H9 (cell line): ENCODE data around the gene NUDT22. TPM values are rescaled to one million over a fixed set of nuclear protein-coding genes. Genes with fewer than 3 reads are reported as not detected.
A peak's percentile ranks its signal among the peaks of the same experiment; 100 is the strongest.

Experiments
- DNase-seq: peaks from one replicate; pipeline ENCODE4 v3.0.0-alpha.2; 2017
- H2AFZ ChIP-seq: one replicate; pipeline ENCODE4 v1.6.1; 2013; ENCODE audit warnings: mild to moderate bottlenecking, low read length, control low read depth, moderate library complexity
- H2AK5ac ChIP-seq: 2 replicates; pipeline ENCODE4 v1.6.1; 2013; ENCODE audit warnings: low read length, control low read depth, mixed read lengths; ENCODE audit not compliant: insufficient read length
- H2BK120ac ChIP-seq: one replicate; pipeline ENCODE4 v1.6.1; 2013; ENCODE audit warnings: low read depth, mild to moderate bottlenecking, low read length, control low read depth, inconsistent platforms; ENCODE audit not compliant: poor library complexity, severe bottlenecking
- H2BK12ac ChIP-seq: 2 replicates; pipeline ENCODE4 v1.6.1; 2013; ENCODE audit warnings: low read length, control low read depth, mixed read lengths, low read depth; ENCODE audit not compliant: insufficient read length
- H2BK15ac ChIP-seq: 2 replicates; pipeline ENCODE4 v1.6.1; 2013; ENCODE audit warnings: low read depth, low read length, control low read depth
- H2BK20ac ChIP-seq: one replicate; pipeline ENCODE4 v1.6.1; 2013; ENCODE audit warnings: low read depth, mild to moderate bottlenecking, low read length, control low read depth, inconsistent platforms; ENCODE audit not compliant: poor library complexity, severe bottlenecking
- H2BK5ac ChIP-seq: 2 replicates; pipeline ENCODE4 v1.6.1; 2013; ENCODE audit warnings: low read length, control low read depth, mixed read lengths; ENCODE audit not compliant: insufficient read length
- H3K14ac ChIP-seq: 2 replicates; pipeline ENCODE4 v1.6.1; 2013; ENCODE audit warnings: low read length, control low read depth; ENCODE audit not compliant: insufficient read depth
- H3K18ac ChIP-seq: 2 replicates; pipeline ENCODE4 v1.6.1; 2013; ENCODE audit warnings: low read depth, mild to moderate bottlenecking, mixed read lengths, low read length, control low read depth; ENCODE audit not compliant: insufficient read length
- H3K23ac ChIP-seq: 2 replicates; pipeline ENCODE4 v1.6.1; 2013; ENCODE audit warnings: low read length, control low read depth, mixed read lengths, low read depth; ENCODE audit not compliant: insufficient read length
- H3K23me2 ChIP-seq: 2 replicates; pipeline ENCODE4 v1.6.1; 2013; ENCODE audit warnings: low read depth, mild to moderate bottlenecking, mixed read lengths, low read length, control low read depth; ENCODE audit not compliant: insufficient read length, poor library complexity, severe bottlenecking
- H3K27ac ChIP-seq: 2 replicates; pipeline ENCODE4 v1.5.1; 2013; ENCODE audit warnings: low read length, control low read depth, mixed read lengths, low read depth; ENCODE audit not compliant: insufficient read length
- H3K27me3 ChIP-seq: 2 replicates; pipeline ENCODE4 v1.6.1; 2013; ENCODE audit warnings: low read length, control low read depth, inconsistent platforms; ENCODE audit not compliant: insufficient read depth
- H3K4ac ChIP-seq: 2 replicates; pipeline ENCODE4 v1.6.1; 2013; ENCODE audit warnings: low read depth, mild to moderate bottlenecking, control low read depth, inconsistent platforms, low read length, moderate library complexity
- H3K4me1 ChIP-seq: 2 replicates; pipeline ENCODE4 v1.6.1; 2013; ENCODE audit warnings: low read length, control low read depth, inconsistent platforms; ENCODE audit not compliant: insufficient read depth
- H3K4me2 ChIP-seq: 2 replicates; pipeline ENCODE4 v1.6.1; 2013; ENCODE audit warnings: low read length, control low read depth, mixed read lengths; ENCODE audit not compliant: insufficient read length, insufficient read depth
- H3K56ac ChIP-seq: 2 replicates; pipeline ENCODE4 v1.6.1; 2013; ENCODE audit warnings: low read depth, mild to moderate bottlenecking, mixed read lengths, low read length, control low read depth; ENCODE audit not compliant: insufficient read length
- H3K79me1 ChIP-seq: 2 replicates; pipeline ENCODE4 v1.6.1; 2013; ENCODE audit warnings: low read depth, mild to moderate bottlenecking, moderate library complexity, low read length, control low read depth, inconsistent platforms; ENCODE audit not compliant: insufficient read depth, poor library complexity, severe bottlenecking
- H3K79me2 ChIP-seq: 2 replicates; pipeline ENCODE4 v1.6.1; 2013; ENCODE audit warnings: low read length, control low read depth, inconsistent platforms; ENCODE audit not compliant: insufficient read depth
- H3K9ac ChIP-seq: 2 replicates; pipeline ENCODE4 v1.6.1; 2013; ENCODE audit warnings: low read length, control low read depth, mixed read lengths; ENCODE audit not compliant: insufficient read length; ENCODE audit errors: extremely low read depth
- H3K9me3 ChIP-seq: one replicate; pipeline ENCODE4 v1.6.1; 2013; ENCODE audit warnings: low read depth, low read length, inconsistent platforms; ENCODE audit not compliant: control insufficient read depth
- H3T11ph ChIP-seq: one replicate; pipeline ENCODE4 v1.6.1; 2013; ENCODE audit warnings: mild to moderate bottlenecking, low read length, control low read depth, inconsistent platforms
- H4K20me1 ChIP-seq: one replicate; pipeline ENCODE4 v1.6.1; 2013; ENCODE audit not compliant: control insufficient read depth, insufficient read length, insufficient read depth
- H4K5ac ChIP-seq: 2 replicates; pipeline ENCODE4 v1.6.1; 2013; ENCODE audit warnings: low read depth, mild to moderate bottlenecking, mixed read lengths, low read length, control low read depth; ENCODE audit not compliant: insufficient read length
- H4K8ac ChIP-seq: replicated peaks from 2 replicates; pipeline ENCODE4 v1.6.1; 2013; ENCODE audit warnings: low read length, control low read depth, mixed read lengths, low read depth; ENCODE audit not compliant: insufficient read length
- H4K91ac ChIP-seq: 2 replicates; pipeline ENCODE4 v1.6.1; 2013; ENCODE audit warnings: low read depth, mild to moderate bottlenecking, moderate library complexity, mixed read lengths, low read length, control low read depth; ENCODE audit not compliant: insufficient read length
- H3K27ac Mint-ChIP-seq, 3 experiments: 2 replicates in 2 of 3; 3 replicates in 1 of 3; pipeline ENCODE4 v1.8.0; 2020 to 2021; ENCODE audit warnings: mixed read lengths in 3 of 3, mild to moderate bottlenecking in 1 of 3, moderate library complexity in 1 of 3
- H3K27me3 Mint-ChIP-seq: 2 replicates; pipeline ENCODE4 v1.8.0; 2021; ENCODE audit warnings: low read depth, mild to moderate bottlenecking, moderate library complexity, mixed read lengths
- H3K36me3 Mint-ChIP-seq, 3 experiments: 2 replicates in 2 of 3; 3 replicates in 1 of 3; pipeline ENCODE4 v1.8.0; 2020 to 2021; ENCODE audit warnings: low read depth in 3 of 3, mixed read lengths in 3 of 3; ENCODE audit not compliant: insufficient read depth in 1 of 3
- H3K4me1 Mint-ChIP-seq, 2 experiments: 2 replicates each; pipeline ENCODE4 v1.8.0; 2020; ENCODE audit warnings: mixed read lengths in 2 of 2
- H3K4me3 Mint-ChIP-seq, 2 experiments: 2 replicates in 1 of 2; 3 replicates in 1 of 2; pipeline ENCODE4 v1.8.0; 2020 to 2021; ENCODE audit warnings: mild to moderate bottlenecking in 2 of 2, mixed read lengths in 2 of 2, moderate library complexity in 1 of 2
- H3K9me3 Mint-ChIP-seq, 2 experiments: 2 replicates in 1 of 2; 3 replicates in 1 of 2; pipeline ENCODE4 v1.8.0; 2020; ENCODE audit warnings: mild to moderate bottlenecking in 2 of 2, mixed read lengths in 2 of 2, moderate library complexity in 1 of 2
- WGBS: extraction: QIAGEN DNeasy Blood & Tissue Kit; methylation state at CpG from one replicate; pipeline ENCODE4 v1.1.7; 2013; ENCODE audit warnings: missing lambda C conversion rate, low lambda C conversion rate, mixed read lengths; ENCODE audit not compliant: insufficient read length; ENCODE audit errors: extremely low coverage; 5-methylcytosine and 5-hydroxymethylcytosine counted together
- total RNA-seq: library from RNA; stranded (reverse); gene quantifications from 2 replicates; pipeline ENCODE4 v1.2.1, GENCODE V29; 2021
- TF ChIP-seq, protein P1 (sequence below): fragments of 200-600 bp; sonication (generic); conservative IDR thresholded peaks from 3 replicates; pipeline ENCODE4 v1.8.0; 2021; ENCODE audit warnings: antibody characterized with exemption, mild to moderate bottlenecking

The NUDT22 gene
- total RNA-seq, 1 experiment from 2014 or later = 39.6 TPM

GRCh38 chr11:64220271-64220670 is 5.8 kb upstream of the NUDT22 start:
- Histone ChIP-seq H2BK15ac (no peak overlapping the region), H3K23me2 (no peaks in the 10 kb centered on the region), H2BK20ac (no peak overlapping the region), H2AFZ (no peak overlapping the region), H3K27me3 (no peaks in the 10 kb centered on the region), H3K14ac (no peak overlapping the region), H3K23ac (no peak overlapping the region), H3K4me2 (no peak overlapping the region), H4K91ac (no peak overlapping the region), H3K18ac (no peak overlapping the region), H3K27ac (no peak overlapping the region), H3K56ac (no peak overlapping the region), H2BK12ac (no peak overlapping the region), H4K5ac (no peak overlapping the region), H3K4me1 (no peaks in the 10 kb centered on the region), H4K20me1 (no peaks in the 10 kb centered on the region), H4K8ac (no peak overlapping the region), H3T11ph (no peak overlapping the region), H3K9me3 (no peaks in the 10 kb centered on the region), H3K4ac (no peak overlapping the region), H2BK5ac (no peak overlapping the region), H2AK5ac (no peak overlapping the region), H3K79me1 (no peaks in the 10 kb centered on the region), H3K79me2 (no peaks in the 10 kb centered on the region), H3K9ac (no peak overlapping the region), H2BK120ac (no peak overlapping the region)
- peaks cover 6 to 9% of the 10 kb centered on the region in 2 experiments for H3K4me1 Mint-ChIP-seq
- no peak for DNase-seq
- H3K4me3 Mint-ChIP-seq = no peak overlapping the region
- no peaks in the 10 kb centered on the region; the same call in 1 of the 2 replicates for H3K27me3 Mint-ChIP-seq
- WGBS = no CpG with 5 or more reads among the region's 17 CpGs
- H3K27ac Mint-ChIP-seq = peak overlapping the region in 1 of 3 experiments; percentile 28; a peak in 1 of 7 replicates
- peaks cover 0 to 39% (median 17%) of the 10 kb centered on the region in 3 experiments; a peak in 5 of 7 replicates for H3K36me3 Mint-ChIP-seq
- no peaks in the 10 kb centered on the region for H3K9me3 Mint-ChIP-seq
- TF ChIP-seq, protein P1, sequence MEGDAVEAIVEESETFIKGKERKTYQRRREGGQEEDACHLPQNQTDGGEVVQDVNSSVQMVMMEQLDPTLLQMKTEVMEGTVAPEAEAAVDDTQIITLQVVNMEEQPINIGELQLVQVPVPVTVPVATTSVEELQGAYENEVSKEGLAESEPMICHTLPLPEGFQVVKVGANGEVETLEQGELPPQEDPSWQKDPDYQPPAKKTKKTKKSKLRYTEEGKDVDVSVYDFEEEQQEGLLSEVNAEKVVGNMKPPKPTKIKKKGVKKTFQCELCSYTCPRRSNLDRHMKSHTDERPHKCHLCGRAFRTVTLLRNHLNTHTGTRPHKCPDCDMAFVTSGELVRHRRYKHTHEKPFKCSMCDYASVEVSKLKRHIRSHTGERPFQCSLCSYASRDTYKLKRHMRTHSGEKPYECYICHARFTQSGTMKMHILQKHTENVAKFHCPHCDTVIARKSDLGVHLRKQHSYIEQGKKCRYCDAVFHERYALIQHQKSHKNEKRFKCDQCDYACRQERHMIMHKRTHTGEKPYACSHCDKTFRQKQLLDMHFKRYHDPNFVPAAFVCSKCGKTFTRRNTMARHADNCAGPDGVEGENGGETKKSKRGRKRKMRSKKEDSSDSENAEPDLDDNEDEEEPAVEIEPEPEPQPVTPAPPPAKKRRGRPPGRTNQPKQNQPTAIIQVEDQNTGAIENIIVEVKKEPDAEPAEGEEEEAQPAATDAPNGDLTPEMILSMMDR = no peak
